Measurements from ENCODE around the gene COLEC12. TPM values are rescaled to one million over a fixed set of nuclear protein-coding genes. Genes with fewer than 3 reads are reported as not detected.

The COLEC12 gene
- total RNA-seq, 2 donors from 2014 or later, result 1.9 to 4.7 TPM

DNA sequence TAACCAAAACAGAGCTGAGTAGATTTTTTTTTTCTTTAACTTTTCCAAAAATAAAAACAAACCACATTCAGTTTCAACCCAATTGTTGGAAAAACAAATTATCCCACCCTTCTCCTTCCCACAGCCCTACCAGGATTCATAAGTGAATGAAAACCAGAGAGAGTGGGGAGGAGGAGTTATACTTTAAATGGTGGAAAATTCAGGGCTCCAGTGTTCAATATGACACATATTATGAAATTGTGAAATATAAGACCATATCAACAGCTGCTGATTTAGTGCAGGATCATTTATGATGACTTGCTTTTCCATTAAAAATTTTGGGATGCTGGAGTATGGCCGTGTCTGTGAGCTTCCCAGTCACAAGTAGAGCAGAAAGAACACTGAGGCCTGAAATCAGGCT is 26.7 kb downstream of the COLEC12 start:
- H3K4me1 ChIP-seq, result no peaks in the 10 kb centered on the region
- no peak overlapping the region for H3K4me3 ChIP-seq
- H3K9me3 ChIP-seq, result no peaks in the 10 kb centered on the region
- no peak overlapping the region for H3K27ac ChIP-seq
- no peaks in the 10 kb centered on the region for H3K36me3 ChIP-seq
- no peaks in the 10 kb centered on the region for H3K27me3 ChIP-seq
- no peak overlapping the region for H3K9ac ChIP-seq (ENCODE audit: low read depth in 2 of 2, low read length in 2 of 2)
- intact Hi-C loops (cut with DNase I), result no loop called here
- DNase-seq, result no peak
- TF ChIP-seq CTCF (IDR thresholded peaks at IDR 0.05), result no peak

- H3K27ac ChIP-seq, result no peak overlapping the region
- no peaks in the 10 kb centered on the region for H3K9me3 ChIP-seq
- DNase-seq, result no peak
- H3K27me3 ChIP-seq, result no peaks in the 10 kb centered on the region
- no peak overlapping the region for H3K9ac ChIP-seq (ENCODE audit: low read depth in 2 of 2, low read length in 2 of 2)
- intact Hi-C loops (cut with DNase I), result no loop called here
- H3K4me1 ChIP-seq, result no peaks in the 10 kb centered on the region
- no peak for TF ChIP-seq CTCF (IDR thresholded peaks at IDR 0.05)
- no peaks in the 10 kb centered on the region for H3K36me3 ChIP-seq
- no peak overlapping the region for H3K4me3 ChIP-seq
Observed at GRCh38 chr18:471716-472115, 28.8 kb downstream of the COLEC12 start.

DNA sequence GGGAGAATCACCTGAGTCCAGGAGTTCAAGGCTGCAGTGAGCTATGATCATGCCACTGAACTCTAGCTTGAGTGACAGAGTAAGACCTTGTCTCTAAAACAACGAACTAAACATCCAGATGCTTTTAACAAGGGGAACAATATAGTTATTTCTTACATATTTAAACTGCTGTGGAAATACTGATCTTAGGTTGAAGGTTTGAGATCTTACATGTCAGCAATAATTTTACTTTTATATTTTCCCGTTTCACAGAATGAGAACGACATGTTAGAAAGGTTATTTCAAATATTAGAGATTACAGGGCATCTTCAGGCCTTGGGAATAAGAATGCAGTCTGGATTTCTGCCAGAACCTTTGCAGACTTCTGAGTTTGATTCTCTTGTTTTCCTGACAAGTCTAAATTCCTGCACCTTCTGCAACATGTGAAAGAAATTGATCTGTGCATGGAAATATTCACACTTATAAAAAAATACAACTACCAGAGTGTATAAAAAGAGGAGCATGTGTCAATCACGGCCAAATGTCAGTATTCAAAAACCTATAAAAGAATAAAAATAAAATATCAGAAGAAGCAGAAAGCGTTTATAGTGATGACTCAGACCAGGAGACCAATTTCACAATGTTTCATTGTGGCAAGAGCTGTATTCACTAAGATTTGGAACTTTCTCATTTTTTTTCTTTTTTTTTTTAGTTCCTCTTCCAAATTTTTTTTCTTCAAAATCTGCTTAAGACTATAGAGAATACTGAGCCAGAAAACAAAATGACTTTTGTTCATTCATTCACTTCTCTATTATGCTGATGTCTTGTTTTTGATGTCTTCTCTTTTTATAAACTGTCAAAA is 29.6 kb downstream of the COLEC12 start:
- TF ChIP-seq CTCF (IDR thresholded peaks at IDR 0.05), result no peak
- Histone ChIP-seq H3K36me3 (no peaks in the 10 kb centered on the region), H3K9me3 (no peaks in the 10 kb centered on the region), H3K27me3 (no peaks in the 10 kb centered on the region), H3K27ac (no peak overlapping the region), H3K4me3 (no peak overlapping the region), H3K9ac (ENCODE audit: low read depth in 2 of 2, low read length in 2 of 2) (no peak overlapping the region), H3K4me1 (no peaks in the 10 kb centered on the region)
- intact Hi-C loops (cut with DNase I), result no loop called here
- DNase-seq, result no peak

- no peak overlapping the region for H3K9ac ChIP-seq (ENCODE audit: low read depth in 2 of 2, low read length in 2 of 2)
- no peak overlapping the region for H3K4me3 ChIP-seq
- DNase-seq, result no peak
- no peak overlapping the region for H3K27ac ChIP-seq
- no peaks in the 10 kb centered on the region for H3K36me3 ChIP-seq
- no peaks in the 10 kb centered on the region for H3K4me1 ChIP-seq
- TF ChIP-seq CTCF (IDR thresholded peaks at IDR 0.05), result no peak
- H3K27me3 ChIP-seq, result no peaks in the 10 kb centered on the region
- no peaks in the 10 kb centered on the region for H3K9me3 ChIP-seq
- intact Hi-C loops (cut with DNase I), result no loop called here
Observed at GRCh38 chr18:468955-469790, 31.3 kb downstream of the COLEC12 start.

GRCh38 chr18:463827-464541 is 36.5 kb downstream of the COLEC12 start:
- H3K27ac ChIP-seq, result no peak overlapping the region
- TF ChIP-seq CTCF (IDR thresholded peaks at IDR 0.05), result no peak
- H3K4me3 ChIP-seq, result no peak overlapping the region
- H3K4me1 ChIP-seq, result no peaks in the 10 kb centered on the region
- intact Hi-C loops (cut with DNase I), result no loop called here
- no peaks in the 10 kb centered on the region for H3K36me3 ChIP-seq
- H3K9me3 ChIP-seq, result no peaks in the 10 kb centered on the region
- H3K27me3 ChIP-seq, result no peaks in the 10 kb centered on the region
- no peak for DNase-seq
- H3K9ac ChIP-seq (ENCODE audit: low read depth in 2 of 2, low read length in 2 of 2), result no peak overlapping the region

Data from colonic mucosa (tissue), 4 donors.